ENCODE results near the gene TGFBR3L.
A peak's percentile ranks its signal among the peaks of the same experiment; 100 is the strongest.
"Not testable (repeated sequence)": the region's sequence is repeated elsewhere in the genome, so short reads cannot be mapped to it uniquely, and the experiment has no call there.

Gene TGFBR3L

GRCh38 chr19:7879836-7880235 is 34.8 kb upstream of the TGFBR3L start:
- DNase-seq (ENCODE audit: low read depth in 2 of 2), result no peak

DNA sequence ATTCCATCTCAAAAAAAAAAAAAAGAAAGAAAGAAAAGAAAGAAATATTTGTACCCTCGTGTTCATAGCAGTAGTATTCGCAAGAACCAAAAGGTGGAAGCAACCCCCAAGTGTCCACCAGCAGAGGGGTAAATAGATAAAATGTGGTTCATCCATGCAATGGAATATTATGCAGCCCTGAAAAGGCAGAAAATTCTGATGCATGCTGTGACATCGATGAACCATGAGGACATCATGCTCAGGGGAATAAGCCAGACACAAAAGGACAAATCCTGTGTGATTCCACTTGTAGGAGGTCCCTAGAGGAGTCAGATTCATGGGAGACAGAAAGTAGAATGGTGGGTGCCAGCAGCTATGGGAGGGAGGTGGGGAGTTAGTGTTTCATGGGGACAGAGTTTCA is 32.7 kb upstream of the TGFBR3L start:
- no peak for DNase-seq (ENCODE audit: low read depth in 2 of 2)

DNA sequence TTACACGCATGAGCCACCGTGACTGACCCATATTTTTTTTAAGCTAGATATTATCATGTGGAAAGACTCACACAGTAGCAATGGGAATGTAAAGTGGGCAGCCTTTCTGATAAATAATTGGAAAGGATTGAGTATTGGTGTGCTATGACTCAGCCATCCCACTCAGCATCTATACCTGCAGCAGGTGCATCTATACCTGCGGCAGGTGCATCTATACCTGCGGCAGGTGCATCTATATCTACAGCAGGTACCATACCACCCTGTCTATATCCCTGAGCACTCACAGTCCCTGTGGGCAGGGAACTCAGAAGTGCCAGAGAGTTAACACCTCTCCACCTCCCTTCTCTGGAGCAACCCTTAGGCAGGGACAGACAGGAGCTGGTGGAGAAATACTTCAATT is 31.5 kb upstream of the TGFBR3L start:
- DNase-seq (ENCODE audit: low read depth in 2 of 2), result no peak

DNA sequence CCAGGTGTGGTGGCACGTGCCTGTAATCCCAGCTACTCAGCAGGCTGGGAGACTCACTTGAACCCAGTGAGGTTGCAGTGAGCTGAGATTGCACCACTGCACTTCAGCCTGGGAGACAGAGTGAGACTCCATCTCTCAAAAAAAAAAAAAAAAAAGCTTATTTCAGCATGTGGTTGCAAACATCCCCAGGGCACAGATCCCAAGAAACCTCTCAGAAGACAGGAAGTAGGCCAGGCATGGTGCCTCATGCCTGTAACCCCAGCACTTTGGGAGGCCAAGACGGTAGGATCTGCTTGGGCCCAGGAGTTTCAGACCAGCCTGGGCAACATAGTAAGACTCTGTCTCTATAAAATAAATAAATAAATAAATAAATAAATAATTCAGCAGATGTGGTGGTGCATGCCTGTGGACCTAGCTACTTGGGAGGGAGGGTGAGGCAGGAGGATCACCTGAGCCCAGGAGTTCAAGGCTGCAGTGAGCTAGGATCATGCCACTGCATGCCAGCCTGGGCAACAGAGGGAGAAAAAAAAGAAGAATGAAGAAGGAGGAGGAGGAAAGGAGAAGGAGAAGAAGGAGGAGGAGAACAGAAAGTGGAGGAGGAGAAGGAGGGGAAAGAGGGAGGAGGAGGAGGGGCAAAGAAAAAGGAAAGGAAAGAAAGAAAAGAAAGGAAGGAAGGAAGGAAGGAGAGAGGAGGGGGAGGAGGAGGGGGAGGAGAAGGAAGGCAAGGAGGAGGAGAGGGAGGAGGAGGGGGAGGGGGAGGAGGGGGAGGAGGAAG is 30.6 kb upstream of the TGFBR3L start:
- DNase-seq (ENCODE audit: low read depth in 2 of 2), result no peak

DNA sequence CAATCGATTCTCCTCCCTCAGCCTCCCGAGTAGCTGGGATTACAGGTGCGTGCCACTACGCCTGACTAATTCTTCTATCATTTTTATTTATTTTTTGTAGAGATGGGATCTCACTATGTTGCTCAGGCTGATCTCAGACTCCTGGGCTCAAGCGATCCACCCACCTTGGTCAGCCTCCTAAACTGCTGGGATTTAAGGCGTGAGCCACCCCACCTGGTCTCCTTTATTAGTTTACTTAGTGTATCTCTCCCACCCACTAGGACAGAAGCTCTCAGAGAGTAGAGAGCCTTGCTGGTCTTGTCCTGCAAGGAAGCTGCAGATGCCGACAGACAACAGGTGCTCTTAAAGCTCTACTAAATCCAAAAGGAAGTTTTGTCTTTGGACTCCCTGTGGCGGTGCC is 28.8 kb upstream of the TGFBR3L start:
- no peak for DNase-seq (ENCODE audit: low read depth in 2 of 2)

DNA sequence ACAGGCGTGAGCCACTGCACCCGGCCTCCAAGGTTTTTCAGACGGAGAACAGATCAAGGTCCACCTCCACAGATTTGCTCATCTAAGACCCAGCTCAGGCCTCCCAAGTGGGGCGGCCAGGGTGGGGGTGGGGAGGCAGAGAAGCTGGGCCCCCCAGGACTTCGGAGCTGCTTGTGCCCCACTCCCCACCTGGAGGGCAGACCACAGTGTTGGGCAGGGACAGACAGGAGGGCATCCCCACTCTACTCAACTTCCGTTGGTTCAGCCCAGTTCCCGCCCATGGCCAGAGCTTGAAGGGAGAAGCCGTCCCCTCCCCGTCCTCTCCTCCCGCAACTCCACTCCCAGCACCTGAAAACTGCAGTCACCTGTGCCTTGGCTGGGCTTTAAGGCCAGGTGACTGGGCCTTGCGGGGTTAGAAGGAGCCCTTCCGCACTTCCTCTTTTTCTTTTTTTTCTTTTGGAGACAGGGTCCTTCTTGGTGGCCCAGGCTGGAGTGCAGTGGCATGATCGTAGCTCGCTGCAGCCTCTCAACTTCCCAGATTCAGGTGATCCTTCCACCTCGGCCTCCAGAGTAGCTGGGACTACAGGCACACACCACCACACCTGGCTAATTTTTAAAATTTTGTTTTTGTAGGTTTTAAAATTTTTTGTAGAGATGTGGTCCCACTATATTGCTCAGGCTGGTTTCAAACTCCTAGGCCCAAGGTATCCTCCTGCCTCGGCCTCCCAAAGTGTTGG is 27.1 kb upstream of the TGFBR3L start:
- DNase-seq (ENCODE audit: low read depth in 2 of 2), result no peak

DNA sequence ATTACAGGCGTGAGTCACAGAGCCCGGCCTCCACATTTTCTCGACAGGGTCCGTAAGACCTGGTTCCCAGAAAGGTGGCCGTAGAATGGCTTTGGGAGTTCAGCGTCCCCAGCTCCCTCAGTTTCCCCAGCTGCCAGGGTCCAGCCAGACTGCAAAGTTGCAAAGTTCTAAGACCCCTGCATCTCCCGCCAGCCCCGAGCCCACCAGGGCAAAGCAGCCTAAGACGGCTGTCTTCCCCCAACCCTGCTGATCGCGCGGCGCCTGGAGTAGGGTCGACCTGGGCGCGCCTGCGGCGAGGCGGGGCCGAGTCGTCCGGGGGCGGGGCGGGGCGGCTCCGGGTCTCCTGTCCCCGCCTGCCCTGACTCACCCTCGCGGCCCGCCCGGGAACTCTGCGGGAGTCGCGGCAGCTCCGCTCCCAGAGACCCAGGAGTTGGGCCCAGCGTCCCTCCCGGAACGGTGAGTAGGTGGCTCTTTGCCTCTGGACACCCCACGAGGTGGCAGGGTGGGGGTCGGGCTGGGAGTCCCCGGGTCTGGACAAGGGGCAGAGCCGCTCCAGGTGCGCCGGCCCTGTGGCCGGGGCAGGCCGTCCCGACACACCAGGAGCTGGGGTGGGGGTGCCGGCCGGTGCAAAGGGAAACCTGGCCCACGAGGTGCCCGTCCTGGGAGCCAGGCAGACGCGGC is 26.3 kb upstream of the TGFBR3L start, which contains the start of gene LRRC8E:
Gene LRRC8E (plus strand): TSS at position 366 of the 681 bp plus-strand sequence. CDS start 7,094 bp downstream, outside the sequence.
- peak in 1 of 2 donors; percentile 39 for DNase-seq (ENCODE audit: low read depth in 2 of 2)

DNA sequence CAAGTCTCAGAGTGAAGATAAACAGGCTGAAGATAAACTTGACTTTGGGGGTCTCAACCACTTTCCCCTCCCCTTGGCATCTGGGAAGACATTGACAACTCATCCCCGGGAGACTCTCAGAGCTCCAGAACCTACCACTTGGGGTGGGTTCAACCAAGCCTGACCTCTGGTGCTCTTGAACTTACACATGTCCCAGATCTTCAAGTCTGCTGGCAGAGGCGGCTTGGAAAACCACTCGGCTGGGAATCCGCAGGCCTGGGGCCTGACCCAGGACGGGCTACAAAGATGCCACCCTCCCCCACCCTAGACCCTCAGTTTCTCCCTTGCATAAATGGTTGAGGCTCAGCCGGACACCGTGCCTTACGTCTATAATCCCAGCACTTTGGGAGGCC is 25.8 kb upstream of the TGFBR3L start:
- DNase-seq (ENCODE audit: low read depth in 2 of 2), result no peak

DNA sequence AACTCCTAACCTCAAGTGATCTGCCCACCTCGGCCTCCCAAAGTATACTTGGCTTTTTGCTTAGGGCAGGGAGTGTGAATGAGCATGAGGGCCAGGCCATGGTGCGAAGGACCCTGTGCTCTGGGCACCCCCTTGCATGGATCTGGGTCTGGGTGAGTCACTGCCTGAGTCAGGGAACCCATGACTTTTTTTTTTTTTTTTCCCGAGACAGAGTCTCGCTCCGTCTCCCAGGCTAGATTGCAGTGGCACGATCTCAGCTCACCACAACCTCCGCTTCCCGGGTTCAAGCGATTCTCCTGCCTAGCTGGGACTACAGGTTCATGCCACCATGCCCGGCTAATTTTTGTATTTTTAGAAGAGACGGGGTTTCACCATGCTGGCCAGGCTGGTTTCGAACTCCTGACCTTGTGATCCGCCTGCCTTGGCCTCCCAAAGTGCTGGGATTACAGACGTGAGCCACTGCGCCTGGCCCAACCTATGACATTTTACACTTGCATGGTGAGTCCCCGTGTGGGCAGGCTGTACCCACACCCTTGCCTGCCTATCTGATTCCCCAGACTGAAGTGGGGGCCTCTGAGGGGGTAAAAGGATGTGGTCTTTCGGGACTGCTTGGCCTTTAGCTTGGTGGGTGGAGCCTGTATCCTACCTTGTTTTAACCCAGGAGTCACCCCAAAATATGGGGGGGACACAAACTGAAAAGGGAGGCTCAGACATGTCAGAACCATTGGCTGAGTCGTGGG is 21.1 kb upstream of the TGFBR3L start:
- DNase-seq (ENCODE audit: low read depth in 2 of 2), result not testable (repeated sequence)

DNA sequence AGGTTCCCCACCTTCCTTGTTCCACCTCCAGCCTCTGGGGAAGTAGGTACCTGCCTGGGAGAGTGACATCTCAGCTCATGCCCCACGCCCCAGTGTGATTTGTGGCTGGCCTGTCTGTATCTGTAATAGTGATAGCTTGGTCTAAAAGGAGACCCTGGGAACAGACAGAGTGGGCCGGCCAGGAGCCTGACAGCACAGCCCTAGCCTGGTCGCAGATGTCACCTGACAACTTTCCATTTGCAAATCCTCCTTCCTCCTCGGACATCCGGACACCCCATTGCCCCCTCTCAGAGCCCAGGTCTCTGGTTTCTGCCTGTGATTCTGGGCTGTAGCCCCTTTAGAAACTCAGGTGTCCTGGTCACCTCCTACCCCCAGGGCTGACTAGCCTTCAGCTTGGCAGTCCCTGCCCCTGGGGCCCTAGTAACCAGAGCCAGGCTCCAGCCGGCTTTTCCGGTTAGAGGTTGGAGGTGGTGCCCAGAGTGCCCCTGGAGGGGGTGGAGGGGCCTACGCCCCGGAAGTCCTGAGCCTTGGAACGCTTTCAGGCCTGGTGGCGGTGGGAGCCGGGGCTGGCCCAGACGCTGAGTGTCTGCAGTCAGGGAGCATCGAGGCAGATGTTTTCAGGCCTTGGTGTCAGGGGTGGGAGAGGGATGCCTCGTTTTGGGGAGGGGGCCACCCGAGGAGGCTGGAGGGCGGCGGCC is 19.9 kb upstream of the TGFBR3L start:
- no peak for DNase-seq (ENCODE audit: low read depth in 2 of 2)

DNA sequence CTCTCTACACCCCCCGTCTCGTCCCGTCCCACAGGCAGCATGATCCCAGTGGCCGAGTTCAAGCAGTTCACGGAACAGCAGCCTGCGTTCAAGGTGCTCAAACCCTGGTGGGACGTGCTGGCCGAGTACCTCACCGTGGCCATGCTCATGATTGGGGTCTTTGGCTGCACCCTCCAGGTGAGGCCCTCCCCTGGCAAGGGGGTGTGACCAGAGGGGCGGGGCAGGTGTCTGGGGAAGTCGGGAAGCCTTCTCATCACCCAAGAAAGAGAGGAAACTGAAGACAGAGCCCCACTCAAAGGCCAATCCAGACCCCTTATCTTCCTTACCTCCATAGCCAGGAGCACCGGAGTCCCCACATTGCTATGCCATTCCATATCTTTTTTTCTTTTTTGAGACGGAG is 19.1 kb upstream of the TGFBR3L start:
- no peak for DNase-seq (ENCODE audit: low read depth in 2 of 2)

- DNase-seq (ENCODE audit: low read depth in 2 of 2), result no peak
These were observed 17.3 kb upstream of the TGFBR3L start for GRCh38 chr19:7897292-7897691.

- DNase-seq (ENCODE audit: low read depth in 2 of 2), result no peak
These were observed 15.7 kb upstream of the TGFBR3L start for GRCh38 chr19:7898967-7899366.

GRCh38 chr19:7899751-7900378 is 14.8 kb upstream of the TGFBR3L start:
- DNase-seq (ENCODE audit: low read depth in 2 of 2), result no peak

DNA sequence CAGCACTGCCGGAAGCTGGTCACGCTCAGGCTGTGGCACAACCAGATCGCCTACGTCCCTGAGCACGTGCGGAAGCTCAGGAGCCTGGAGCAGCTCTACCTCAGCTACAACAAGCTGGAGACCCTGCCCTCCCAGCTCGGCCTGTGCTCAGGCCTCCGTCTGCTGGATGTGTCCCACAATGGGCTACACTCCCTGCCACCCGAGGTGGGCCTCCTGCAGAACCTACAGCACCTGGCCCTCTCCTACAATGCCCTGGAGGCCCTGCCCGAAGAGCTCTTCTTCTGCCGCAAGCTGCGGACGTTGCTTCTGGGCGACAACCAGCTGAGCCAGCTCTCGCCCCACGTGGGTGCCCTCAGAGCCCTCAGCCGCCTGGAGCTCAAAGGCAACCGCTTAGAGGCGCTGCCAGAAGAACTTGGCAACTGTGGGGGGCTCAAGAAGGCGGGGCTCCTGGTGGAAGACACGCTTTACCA is 14.2 kb upstream of the TGFBR3L start:
- DNase-seq (ENCODE audit: low read depth in 2 of 2), result no peak

DNA sequence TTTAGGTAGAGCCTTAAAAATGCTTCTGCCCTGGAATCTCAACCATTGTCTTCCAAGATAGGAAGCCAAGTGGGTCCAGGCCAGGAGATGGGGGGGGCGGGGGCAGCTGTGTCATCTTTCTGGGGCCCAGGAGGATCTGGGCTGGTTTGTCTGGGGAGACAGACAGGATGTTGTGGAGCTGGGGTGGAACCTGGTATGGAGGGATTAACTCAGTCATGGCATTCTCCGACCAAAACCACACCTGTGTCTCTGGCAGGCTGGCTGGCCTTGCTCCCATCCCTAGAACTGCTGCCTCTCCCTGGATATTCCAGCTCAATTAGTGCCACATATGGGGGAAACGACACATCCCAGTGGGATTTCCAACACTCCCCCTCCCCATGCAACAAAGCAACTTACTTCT is 13.7 kb upstream of the TGFBR3L start:
- no peak for DNase-seq (ENCODE audit: low read depth in 2 of 2)

DNA sequence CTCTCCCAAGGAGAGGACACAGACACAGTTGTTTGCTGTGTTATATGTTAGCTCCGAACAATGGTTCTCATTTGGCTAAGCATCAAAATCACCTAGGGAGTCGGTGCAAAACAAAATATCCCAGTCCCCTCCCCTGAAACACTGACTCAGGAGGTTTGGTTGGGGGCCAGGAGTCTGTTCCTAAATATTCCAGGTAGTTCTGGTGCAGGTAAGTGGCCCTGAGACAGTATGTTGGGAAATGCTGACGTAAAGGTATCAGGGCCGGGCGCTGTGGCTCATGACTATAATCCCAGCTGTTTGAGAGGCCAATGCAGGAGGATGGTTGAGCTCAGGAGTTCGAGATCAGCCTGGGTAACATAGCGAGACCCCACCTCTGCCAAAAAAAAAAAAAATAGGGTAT is 13.3 kb upstream of the TGFBR3L start:
- DNase-seq (ENCODE audit: low read depth in 2 of 2), result no peak

- DNase-seq (ENCODE audit: low read depth in 2 of 2), result no peak
These were observed 11.8 kb upstream of the TGFBR3L start for GRCh38 chr19:7902796-7903243.

- DNase-seq (ENCODE audit: low read depth in 2 of 2), result peak; percentile 100
These were observed 11.2 kb upstream of the TGFBR3L start, which contains the start of gene MAP2K7 for GRCh38 chr19:7903244-7904073. MAP2K7 (plus strand) TSS chr19:7903877; CDS start chr19:7903945, 68 bp downstream.

Data from stimulated activated CD8-positive, alpha-beta memory T cell treated with anti-CD3 and anti-CD28 coated beads, Interleukin-7, amount 100 ng/mL, for 4 hours (primary cell).